IPS DF 6.9 (cell line): Measurements from ENCODE around the gene PID1.

Experiments used
- DNase-seq: peaks from one replicate; pipeline ENCODE4 v3.0.0-alpha.2; 2013; ENCODE audit warnings: low read depth, low spot score
- H3K27ac ChIP-seq: one replicate; pipeline ENCODE4 v1.5.1; 2013; ENCODE audit warnings: low read length, control low read depth
- H3K27me3 ChIP-seq: 2 replicates; pipeline ENCODE4 v1.6.1; 2013; ENCODE audit warnings: mild to moderate bottlenecking, low read length; ENCODE audit not compliant: control insufficient read depth, insufficient read depth
- H3K36me3 ChIP-seq: 2 replicates; pipeline ENCODE4 v1.6.1; 2013; ENCODE audit warnings: low read length; ENCODE audit not compliant: control insufficient read depth, insufficient read depth
- H3K4me1 ChIP-seq: 2 replicates; pipeline ENCODE4 v1.6.1; 2013; ENCODE audit warnings: low read length; ENCODE audit not compliant: control insufficient read depth, insufficient read depth
- H3K4me3 ChIP-seq: 2 replicates; pipeline ENCODE4 v1.5.1; 2013; ENCODE audit warnings: mild to moderate bottlenecking, low read length
- H3K9me3 ChIP-seq: 2 replicates; pipeline ENCODE4 v1.6.1; 2013; ENCODE audit warnings: low read length, inconsistent platforms; ENCODE audit not compliant: control insufficient read depth, insufficient read depth
- WGBS: extraction: QIAGEN DNeasy Blood & Tissue Kit; methylation state at CpG from one replicate; pipeline ENCODE4 v1.1.7; 2013; ENCODE audit warnings: mixed read lengths, missing lambda C conversion rate; ENCODE audit not compliant: insufficient read length, insufficient coverage; 5-methylcytosine and 5-hydroxymethylcytosine counted together

PID1 gene

GRCh38 chr2:229173825-229174359 is 97.2 kb downstream of the PID1 start:
- H3K4me3 ChIP-seq, result no peak overlapping the region
- H3K27ac ChIP-seq, result no peak overlapping the region
- DNase-seq, result no peak
- H3K27me3 ChIP-seq, result no peaks in the 10 kb centered on the region
- H3K9me3 ChIP-seq, result no peaks in the 10 kb centered on the region
- H3K36me3 ChIP-seq, result no peaks in the 10 kb centered on the region
- H3K4me1 ChIP-seq, result no peaks in the 10 kb centered on the region
- WGBS, result no CpG with 5 or more reads among the region's 3 CpGs

GRCh38 chr2:229170916-229171315 is 100.2 kb downstream of the PID1 start:
- Histone ChIP-seq H3K36me3 (no peaks in the 10 kb centered on the region), H3K9me3 (no peaks in the 10 kb centered on the region), H3K4me1 (no peaks in the 10 kb centered on the region), H3K4me3 (no peak overlapping the region), H3K27ac (no peak overlapping the region), H3K27me3 (no peaks in the 10 kb centered on the region)
- no peak for DNase-seq
- WGBS, result no CpG with 5 or more reads among the region's 3 CpGs

- no peak overlapping the region for H3K4me3 ChIP-seq
- H3K27me3 ChIP-seq, result no peaks in the 10 kb centered on the region
- no peaks in the 10 kb centered on the region for H3K9me3 ChIP-seq
- H3K4me1 ChIP-seq, result no peaks in the 10 kb centered on the region
- DNase-seq, result no peak
- no CpG with 5 or more reads among the region's 2 CpGs for WGBS
- H3K36me3 ChIP-seq, result no peaks in the 10 kb centered on the region
- H3K27ac ChIP-seq, result no peak overlapping the region
Measured at GRCh38 chr2:229170171-229170570, 100.9 kb downstream of the PID1 start.

- Histone ChIP-seq H3K4me1 (no peaks in the 10 kb centered on the region), H3K27ac (no peak overlapping the region), H3K36me3 (no peaks in the 10 kb centered on the region), H3K9me3 (no peaks in the 10 kb centered on the region), H3K27me3 (no peaks in the 10 kb centered on the region), H3K4me3 (no peak overlapping the region)
- no CpG with 5 or more reads among the region's 6 CpGs for WGBS
- no peak for DNase-seq
Measured at GRCh38 chr2:229169751-229170150, 101.3 kb downstream of the PID1 start.

- Histone ChIP-seq H3K36me3 (no peaks in the 10 kb centered on the region), H3K4me1 (peaks cover 2% of the 10 kb centered on the region; the same call in 1 of the 2 replicates), H3K27me3 (no peaks in the 10 kb centered on the region), H3K9me3 (no peaks in the 10 kb centered on the region), H3K27ac (no peak overlapping the region), H3K4me3 (no peak overlapping the region)
- WGBS, result no CpG with 5 or more reads among the region's 2 CpGs
- DNase-seq, result no peak
Measured at GRCh38 chr2:229164545-229165249, 106.4 kb downstream of the PID1 start.

- no CpG with 5 or more reads among the region's 2 CpGs for WGBS
- Histone ChIP-seq H3K36me3 (no peaks in the 10 kb centered on the region), H3K4me3 (no peak overlapping the region), H3K27me3 (no peaks in the 10 kb centered on the region), H3K27ac (no peak overlapping the region), H3K9me3 (no peaks in the 10 kb centered on the region), H3K4me1 (peaks cover 2% of the 10 kb centered on the region; the same call in 1 of the 2 replicates)
- no peak for DNase-seq
Measured at GRCh38 chr2:229163893-229164292, 107.2 kb downstream of the PID1 start.

GRCh38 chr2:229162015-229162414 is 109.1 kb downstream of the PID1 start:
- no CpG with 5 or more reads among the region's 4 CpGs for WGBS
- no peak for DNase-seq

GRCh38 chr2:229160984-229161383 is 110.1 kb downstream of the PID1 start:
- H3K4me3 ChIP-seq, result no peak overlapping the region
- H3K27ac ChIP-seq, result no peak overlapping the region
- no peaks in the 10 kb centered on the region for H3K36me3 ChIP-seq
- H3K9me3 ChIP-seq, result no peaks in the 10 kb centered on the region
- H3K4me1 ChIP-seq, result peaks cover 2% of the 10 kb centered on the region; the same call in 1 of the 2 replicates
- no CpG with 5 or more reads among the region's 2 CpGs for WGBS
- no peaks in the 10 kb centered on the region for H3K27me3 ChIP-seq
- DNase-seq, result no peak

More at GRCh38 chr2:229162015-229162414, 109.1 kb downstream of the PID1 start:
- Histone ChIP-seq H3K27ac (no peak overlapping the region), H3K4me3 (no peak overlapping the region), H3K4me1 (peaks cover 2% of the 10 kb centered on the region; the same call in 1 of the 2 replicates), H3K27me3 (no peaks in the 10 kb centered on the region), H3K36me3 (no peaks in the 10 kb centered on the region), H3K9me3 (no peaks in the 10 kb centered on the region)

GRCh38 chr2:229160180-229160579 is 110.9 kb downstream of the PID1 start:
- no peaks in the 10 kb centered on the region for H3K9me3 ChIP-seq
- peaks cover 2% of the 10 kb centered on the region; the same call in 1 of the 2 replicates for H3K4me1 ChIP-seq
- no peak overlapping the region for H3K4me3 ChIP-seq
- H3K27me3 ChIP-seq, result no peaks in the 10 kb centered on the region
- DNase-seq, result no peak
- no peaks in the 10 kb centered on the region for H3K36me3 ChIP-seq
- WGBS, result no CpG with 5 or more reads among the region's 3 CpGs
- no peak overlapping the region for H3K27ac ChIP-seq

GRCh38 chr2:229159405-229159804 is 111.7 kb downstream of the PID1 start:
- Histone ChIP-seq H3K27ac (no peak overlapping the region), H3K4me3 (no peak overlapping the region), H3K9me3 (no peaks in the 10 kb centered on the region), H3K4me1 (no peaks in the 10 kb centered on the region; the same call in 1 of the 2 replicates), H3K27me3 (no peaks in the 10 kb centered on the region), H3K36me3 (no peaks in the 10 kb centered on the region)
- no CpG with 5 or more reads among the region's 2 CpGs for WGBS
- DNase-seq, result no peak

GRCh38 chr2:229154381-229154780 is 116.7 kb downstream of the PID1 start:
- Histone ChIP-seq H3K27me3 (no peaks in the 10 kb centered on the region), H3K4me1 (no peaks in the 10 kb centered on the region), H3K27ac (no peak overlapping the region), H3K36me3 (no peaks in the 10 kb centered on the region), H3K9me3 (no peaks in the 10 kb centered on the region), H3K4me3 (no peak overlapping the region)
- DNase-seq, result no peak
- WGBS, result no CpG with 5 or more reads among the region's 6 CpGs
